Glomerular visceral epithelial cell (primary cell): ENCODE data around the gene MTMR3.

ENCODE experiments used
- DNase-seq: peaks from one replicate; pipeline ENCODE4 v3.0.0-alpha.2; 2016; ENCODE audit errors: extremely low spot score

The MTMR3 gene

DNA sequence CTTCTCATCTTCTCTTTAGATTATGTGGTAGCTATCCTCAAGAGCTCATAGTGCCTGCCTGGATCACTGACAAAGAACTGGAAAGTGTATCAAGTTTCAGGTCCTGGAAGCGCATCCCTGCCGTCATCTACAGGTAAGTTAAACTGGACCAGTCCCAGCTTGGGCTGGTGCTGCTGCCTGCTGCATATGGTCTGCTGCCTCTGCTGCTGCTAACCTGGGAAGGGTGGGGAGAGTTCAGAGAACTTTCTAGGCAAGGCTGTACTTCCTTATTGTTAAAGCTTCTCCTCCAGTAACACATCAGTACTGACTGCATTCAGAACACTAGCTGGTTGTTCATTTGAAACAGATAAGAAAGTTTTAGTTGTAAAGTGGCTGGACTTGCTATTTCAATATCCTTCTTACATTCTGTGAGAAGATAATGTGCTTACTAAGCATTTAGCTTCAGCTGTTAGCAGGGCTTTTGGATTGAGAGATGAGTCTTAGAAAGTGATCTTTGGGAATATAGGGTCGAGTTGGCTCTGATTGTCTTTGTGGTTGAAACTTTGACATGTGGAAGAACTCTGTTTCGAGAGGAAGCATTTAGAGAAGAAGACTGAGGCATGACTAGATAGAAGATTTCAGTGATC is 120.0 kb downstream of the MTMR3 start:
- no peak for DNase-seq

DNA sequence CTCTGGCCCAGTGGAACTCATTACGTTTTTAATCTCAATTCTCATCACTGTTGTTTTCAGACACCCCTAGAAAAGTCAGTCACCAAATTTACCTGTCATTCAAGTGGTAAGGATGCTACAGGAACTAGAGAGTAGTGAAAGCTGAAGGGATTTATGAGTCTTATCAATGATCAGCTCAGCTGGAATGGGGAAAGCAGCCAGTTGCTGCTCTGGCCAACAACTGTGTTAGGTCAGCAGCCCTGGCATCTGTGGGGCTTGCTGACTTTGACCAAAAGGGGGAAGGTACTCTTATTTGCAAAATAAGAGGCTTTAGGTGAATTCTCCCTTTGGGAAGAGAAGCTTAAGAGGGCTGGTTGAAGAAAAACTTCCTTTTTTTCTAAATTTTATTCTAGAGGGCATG is 121.1 kb downstream of the MTMR3 start:
- no peak for DNase-seq

DNA sequence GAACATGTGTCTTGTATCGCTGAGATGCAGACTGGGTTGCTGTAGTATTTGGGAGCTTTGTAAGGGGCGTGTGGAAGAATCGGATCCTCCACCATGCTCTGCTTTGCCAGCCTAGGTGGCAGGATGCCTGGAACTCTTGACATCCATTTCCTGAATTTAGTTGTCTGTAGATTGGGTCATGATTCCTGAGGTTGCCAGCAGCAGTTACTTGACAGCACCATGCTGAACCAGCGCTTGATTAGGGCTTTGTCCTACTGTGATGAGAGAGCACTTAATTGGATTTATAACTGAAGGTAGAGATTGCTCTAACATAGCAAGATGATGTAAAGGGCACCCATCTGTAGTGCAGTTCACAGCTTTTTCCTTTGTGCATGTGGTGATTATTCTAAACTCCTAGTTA is 121.7 kb downstream of the MTMR3 start:
- no peak for DNase-seq

DNA sequence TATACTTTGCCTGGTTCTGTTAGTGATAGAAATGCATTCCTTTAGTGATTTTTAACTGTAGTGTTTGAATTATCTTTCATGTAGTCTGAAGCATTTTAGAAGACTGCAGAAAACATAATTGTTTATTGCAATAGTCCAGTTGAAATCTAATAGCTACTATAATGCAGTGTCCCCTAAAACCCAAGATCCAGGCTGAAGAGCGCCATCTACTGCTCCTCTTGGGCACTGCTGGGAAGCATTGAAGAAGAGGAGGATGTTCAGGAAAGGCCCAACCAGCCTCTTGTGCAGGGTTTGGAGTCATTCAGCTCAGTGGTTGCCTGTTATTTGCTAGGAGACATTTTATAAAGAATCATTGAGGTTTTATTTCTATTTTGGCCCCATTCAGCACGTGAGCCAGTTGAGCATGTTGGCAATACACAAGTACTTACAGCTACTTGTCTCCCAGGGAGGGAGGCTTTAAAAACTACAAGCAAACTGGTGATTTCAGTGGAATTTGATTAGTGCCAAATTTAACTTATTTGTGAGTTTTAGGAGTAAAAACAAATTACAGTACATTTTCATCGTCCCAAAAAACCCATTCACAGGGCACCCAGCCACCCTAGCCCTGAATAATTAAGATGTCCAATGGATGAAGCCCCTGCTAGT is 122.4 kb downstream of the MTMR3 start:
- peak; percentile 72 for DNase-seq

DNA sequence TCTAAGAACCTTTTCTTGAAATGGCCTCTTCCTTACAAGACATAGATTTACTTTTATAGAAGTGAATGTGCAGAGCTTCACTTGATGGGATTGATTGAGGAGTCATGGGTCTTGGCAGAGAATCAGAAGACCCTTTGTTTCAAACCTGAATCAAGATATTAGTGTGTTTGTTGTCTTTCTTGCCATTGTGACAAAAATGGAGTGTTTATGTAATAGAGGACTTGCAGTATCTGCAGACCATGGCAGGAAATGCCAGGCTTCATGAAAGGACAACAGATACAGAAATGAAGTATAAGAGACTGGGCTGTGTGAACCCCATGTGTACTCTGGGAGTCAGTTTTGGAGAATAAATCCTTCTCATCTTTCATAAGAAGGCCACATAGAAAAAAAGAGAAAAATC is 124.4 kb downstream of the MTMR3 start:
- no peak for DNase-seq

DNA sequence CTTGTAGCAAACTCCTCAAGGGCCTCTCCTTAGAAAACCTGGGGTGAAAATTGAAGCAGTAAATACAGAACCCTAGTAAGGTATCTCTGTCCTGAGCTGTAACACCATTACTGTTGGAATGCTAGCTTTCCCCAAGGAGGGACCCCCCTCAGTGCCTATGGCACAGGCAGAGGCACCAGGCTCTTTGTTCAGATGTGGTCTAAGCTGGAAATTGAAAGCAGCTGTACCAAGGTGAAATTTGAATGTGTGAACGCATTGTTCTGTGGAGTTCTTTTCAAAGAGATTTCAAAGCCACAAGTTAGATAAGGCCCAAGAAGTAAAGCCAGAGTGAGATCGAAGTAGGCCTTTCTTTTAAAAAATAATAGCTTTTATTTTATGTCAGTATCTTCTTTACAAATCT is 125.4 kb downstream of the MTMR3 start:
- no peak for DNase-seq

DNA sequence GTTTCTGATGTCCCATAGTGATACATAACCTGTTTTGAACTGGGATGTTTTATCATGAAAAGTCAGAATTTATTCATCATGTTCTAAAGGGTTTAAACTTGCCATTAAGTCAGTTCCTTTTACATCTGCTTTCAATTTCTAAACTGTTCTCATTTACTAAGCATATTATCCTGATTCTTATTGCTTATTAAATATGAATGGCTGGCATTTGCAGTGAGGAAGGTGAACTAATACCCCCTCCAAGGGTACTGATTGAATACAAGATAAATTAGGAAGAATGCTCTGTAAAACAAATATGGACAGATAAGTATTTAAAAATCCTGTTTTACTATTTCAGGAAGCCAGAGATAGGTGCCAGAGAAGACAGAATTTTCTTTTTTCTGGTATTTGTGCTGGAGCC is 126.5 kb downstream of the MTMR3 start:
- DNase-seq: no peak

DNA sequence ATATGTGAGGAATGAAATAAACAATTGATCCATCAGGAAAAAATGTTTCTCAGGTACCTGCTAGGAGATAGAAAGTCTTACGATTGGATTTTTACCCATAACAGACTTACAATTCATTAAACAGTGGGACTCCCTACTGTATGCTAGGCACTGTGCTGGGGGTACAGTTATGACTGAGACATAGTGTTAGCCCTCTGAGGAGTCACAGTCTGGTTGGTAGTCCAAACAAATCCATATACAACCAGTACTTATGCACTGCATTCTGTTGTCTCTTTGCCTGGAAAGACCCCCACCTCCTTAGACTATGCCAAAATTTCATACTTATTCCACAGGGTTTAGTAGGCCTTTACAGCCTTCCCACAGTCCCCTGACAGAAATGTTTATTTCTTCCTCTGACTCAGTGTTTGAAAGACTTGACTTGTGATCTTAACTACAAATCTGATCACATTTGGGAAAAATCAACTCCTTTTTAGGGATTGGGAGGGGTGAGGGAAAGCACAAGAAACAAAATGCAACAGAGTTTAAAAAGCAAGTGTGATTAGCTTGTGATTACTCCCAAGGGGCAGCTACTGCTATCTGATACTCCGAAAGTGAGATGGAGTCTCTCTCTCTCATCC is 127.9 kb downstream of the MTMR3 start:
- no peak for DNase-seq

DNA sequence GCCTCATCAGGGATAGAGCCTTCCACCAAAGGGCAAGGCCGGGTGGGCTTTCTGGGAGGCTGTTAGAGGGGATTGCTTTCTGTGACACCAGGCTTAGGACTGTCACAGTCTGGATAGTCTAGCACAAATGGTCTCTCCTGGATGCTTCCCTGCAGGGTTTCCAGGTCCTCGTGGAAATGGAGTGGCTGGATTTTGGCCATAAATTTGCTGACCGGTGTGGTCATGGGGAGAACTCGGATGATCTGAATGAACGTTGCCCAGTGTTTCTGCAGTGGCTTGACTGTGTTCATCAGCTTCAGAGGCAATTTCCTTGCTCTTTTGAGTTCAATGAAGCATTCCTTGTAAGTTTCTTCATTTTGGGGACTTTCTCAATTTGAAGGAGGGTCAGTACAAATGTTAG is 130.2 kb downstream of the MTMR3 start:
- no peak for DNase-seq

DNA sequence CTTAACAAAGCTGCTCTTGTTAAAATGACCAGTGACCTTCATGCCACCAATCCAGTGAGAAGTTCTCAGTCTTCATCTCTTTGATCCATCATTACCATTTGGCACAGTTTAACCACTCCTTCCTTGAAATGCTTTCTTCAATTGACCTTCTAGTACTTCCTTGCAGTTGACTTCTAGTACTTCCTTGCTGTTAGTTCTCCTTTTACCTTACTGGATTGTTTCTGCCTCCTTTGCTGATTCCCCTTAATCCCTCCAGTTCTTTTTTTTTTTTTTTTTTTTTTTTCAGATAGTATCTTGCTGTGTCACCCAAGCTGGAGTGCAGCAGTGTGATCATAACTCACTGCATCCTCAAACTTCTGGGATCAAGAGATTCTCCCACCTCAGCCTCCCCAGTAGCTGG is 131.3 kb downstream of the MTMR3 start:
- no peak for DNase-seq

DNA sequence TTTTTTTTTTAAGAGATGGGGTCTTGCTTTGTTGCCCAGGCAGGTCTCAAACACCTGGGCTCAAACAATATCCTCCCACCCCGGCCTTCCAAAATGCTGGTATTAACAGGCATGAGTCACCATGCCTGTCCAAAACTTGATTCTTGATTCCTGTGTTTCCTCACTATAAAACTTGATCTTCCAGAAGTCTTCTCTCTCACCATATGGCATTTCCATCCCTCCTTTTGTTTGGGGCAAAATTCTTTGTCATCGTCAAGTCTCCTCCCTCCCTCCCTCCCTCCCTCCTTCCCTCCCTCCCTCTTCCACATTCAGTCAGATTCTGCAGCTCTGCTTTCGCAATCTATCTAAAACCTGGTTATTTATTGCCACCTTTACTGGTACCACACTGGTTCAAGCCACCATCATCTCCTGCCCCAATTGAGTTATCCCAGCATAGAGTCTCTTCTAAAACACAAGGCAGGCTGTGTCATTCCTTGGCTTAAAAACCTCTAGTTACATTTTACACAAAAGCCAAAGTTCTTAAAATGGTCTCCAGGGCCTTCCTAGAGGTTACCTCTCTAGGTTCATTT is 132.3 kb downstream of the MTMR3 start:
- no peak for DNase-seq

DNA sequence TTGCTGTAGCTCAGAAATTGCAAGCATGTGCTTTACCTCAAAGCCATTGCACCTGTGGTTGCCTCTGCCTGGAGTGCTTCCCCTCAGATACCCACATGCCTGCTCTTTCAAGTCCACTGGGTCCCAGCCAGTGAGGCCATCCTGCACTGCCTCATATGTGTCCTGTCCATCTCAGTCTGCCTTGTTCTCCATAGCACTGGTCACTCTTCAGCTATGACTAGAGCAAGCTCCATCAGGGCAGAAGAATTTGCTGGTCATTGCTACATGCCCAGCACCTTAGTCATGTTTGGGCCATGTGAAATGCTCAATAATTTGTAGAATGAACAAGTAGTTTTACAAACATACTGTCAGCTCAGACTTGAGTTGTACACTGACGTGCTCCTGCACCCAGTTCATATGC is 132.9 kb downstream of the MTMR3 start:
- DNase-seq: peak; percentile 62

DNA sequence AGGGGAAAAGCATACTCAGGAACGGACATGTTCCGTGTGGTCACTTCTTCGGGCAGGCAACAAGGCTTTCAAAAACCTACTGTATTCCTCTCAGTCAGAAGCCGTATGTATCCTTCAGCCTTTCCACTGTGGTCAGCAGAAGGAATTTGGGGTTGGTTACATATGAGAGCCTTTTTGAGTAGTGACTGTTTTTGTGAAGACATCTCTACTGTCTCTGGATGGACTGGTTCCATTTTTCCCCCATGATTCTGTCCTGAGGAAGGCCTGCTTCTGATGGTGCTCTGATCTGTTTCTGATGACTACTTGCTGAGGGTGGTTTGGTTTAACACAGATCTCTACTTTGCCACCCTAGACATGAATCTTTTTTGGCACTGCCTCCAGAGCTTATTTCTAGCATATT is 133.6 kb downstream of the MTMR3 start:
- no peak for DNase-seq

DNA sequence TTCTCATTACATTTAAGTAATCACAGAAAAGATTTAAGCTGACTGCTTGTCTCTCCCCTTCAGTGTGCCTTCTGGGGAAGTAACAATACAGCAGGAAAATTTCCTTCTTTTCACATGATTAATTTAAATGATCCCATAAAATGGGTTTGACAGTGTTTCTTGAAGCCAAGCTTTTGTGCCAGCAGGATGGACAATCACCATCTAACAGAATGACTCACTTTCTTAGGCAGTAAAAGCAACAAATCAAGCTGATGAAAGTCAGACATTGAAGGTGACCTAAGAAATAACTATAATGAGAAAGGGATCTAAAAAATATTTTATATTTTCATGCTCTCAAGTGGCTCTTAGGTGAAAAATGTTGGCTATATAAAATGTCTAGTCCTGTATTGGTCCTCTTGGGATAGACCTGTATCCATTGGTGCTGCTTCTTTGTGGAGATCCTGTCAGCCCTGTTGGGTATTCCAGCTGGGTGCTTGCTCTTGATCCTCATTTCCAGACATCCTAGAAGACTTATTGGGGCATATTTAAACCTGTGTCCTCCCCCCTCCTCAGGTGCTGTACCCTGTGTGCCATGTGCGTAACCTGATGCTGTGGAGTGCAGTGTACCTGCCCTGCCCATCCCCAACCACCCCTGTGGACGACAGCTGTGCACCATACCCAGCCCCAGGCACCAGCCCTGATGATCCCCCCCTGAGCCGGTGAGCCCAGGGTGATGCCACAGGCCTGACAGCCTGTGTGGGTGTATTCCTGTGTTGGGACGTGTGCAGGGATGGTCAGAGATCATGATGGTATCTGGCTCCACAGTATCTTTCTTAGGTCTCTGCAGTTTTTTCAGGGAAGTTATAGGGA is 134.6 kb downstream of the MTMR3 start:
- DNase-seq: no peak

DNA sequence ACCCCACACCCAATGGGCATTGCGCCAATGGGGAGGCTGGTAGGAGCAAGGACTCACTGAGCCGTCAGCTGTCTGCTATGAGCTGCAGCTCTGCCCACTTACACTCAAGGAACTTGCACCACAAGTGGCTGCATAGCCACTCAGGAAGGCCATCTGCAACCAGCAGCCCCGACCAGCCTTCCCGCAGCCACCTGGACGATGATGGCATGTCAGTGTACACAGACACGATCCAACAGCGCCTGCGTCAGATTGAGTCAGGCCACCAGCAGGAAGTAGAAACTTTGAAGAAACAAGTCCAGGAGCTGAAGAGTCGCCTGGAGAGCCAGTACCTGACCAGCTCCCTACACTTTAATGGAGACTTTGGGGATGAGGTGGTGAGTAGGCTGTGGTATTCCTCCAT is 137.5 kb downstream of the MTMR3 start:
- DNase-seq: no peak

DNA sequence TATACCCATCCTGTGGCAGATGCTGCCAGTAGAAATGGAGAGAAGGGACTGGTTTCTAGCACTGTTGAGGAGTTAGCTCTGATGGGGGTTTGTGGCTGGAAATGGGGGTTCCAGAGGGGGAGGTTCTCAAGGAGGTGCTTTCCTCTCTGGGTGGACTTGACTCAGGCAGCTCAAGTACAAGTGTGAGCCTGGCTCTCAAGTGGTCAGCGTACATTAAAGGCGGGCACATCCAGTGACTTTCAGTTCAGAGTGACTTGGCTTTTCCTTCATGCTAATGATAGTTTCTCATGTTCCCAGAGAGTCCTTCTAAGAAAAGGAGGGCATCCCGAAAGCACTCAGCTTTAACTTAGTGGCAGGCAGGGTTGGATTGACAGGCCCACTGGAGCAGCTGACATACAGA is 138.4 kb downstream of the MTMR3 start:
- no peak for DNase-seq

DNA sequence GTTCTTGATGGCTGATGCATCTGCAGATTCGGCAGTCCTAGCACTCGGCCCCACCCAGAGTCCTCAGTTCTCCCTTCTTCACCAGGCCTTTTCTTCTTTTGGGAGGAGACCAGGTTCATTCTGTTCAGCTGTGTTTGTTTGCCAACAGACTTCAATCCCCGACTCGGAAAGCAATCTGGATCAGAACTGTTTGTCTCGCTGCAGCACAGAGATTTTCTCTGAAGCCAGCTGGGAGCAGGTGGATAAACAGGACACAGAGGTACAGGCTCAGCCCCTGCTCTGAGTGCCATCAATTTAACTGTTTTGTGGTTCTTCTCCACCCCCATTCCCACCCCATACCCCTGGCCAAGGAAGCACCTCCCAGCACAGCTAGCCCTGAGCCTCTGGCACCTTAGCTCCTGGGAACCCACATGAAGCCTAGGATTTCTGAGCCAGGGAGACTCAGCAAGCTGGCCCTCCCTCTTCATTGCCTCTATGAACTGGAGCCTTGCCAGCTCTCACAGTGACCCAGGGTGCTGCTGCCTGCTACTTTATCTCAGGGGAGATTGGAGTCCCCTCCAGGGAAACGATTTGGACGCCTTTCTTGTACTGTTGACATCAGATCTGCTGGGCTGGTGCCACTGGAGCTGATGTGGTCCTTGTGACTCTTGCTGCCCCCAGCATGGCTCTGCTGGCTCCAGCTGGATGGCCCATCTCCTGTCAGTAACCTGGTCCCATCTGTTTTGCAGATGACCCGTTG is 139.1 kb downstream of the MTMR3 start:
- DNase-seq: no peak

DNA sequence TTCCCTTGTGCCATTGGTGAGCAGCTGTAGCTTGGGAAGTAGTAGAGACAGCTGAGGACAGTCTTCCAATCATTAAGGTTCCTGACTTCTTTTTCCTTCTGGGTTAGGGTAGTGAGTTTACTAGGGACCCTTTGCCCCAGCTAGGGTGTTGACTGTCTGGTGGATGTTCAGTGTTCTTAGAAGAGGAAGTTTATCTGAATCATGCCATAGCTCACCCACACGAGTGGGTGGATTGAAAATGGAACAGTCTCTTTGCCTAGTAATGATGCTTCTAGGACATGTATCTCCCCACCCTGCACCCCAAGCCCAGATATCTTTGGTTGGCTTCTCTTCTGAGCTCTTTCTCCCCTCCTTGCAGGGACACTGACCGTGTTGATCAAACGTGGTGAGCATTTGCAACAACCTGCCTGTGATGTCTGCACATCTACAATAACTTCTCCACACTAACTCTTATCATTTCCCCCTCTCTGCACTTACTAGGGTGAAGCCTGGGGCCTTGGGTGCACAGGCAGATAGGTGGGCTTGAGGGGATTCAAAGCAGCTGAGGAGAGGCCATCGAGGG is 140.2 kb downstream of the MTMR3 start:
- no peak for DNase-seq

DNA sequence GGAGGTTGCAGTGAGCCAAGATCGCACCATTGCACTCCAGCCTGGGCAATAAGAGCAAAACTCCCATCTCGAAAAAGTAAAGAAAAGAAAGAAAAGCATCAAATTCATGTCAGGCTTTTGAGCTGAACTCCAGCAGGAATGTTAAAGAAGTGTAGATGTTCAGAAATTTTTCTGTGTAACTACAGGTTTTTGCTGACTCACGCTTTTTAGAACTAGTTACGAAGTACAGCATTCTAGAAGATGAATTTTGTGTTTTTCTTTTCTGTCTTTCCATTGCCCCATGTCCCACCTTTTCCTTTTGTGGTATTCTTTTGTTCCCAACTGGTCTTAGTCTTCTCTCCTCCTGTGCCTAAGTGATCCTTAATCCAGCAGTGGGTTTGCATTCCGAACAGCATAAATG is 141.3 kb downstream of the MTMR3 start:
- DNase-seq: no peak

DNA sequence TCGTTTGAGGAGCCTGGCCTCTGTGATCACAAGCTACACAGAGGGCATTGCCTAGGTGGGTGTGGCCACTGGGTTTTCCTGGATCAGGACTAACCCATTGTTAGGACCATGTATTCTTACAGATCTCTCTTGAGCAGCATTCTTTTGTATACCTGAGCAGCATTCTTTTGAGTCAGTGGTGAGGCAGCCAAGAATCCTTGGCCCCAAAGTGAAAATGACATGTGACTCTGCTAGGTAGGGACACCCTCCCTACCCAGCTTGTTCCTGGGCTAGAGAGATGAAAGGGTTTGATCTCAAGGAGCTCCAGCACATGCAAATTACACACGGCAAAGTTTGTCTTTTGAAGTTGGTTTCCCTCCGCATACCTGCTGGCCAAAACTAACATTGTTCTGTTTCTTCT is 142.2 kb downstream of the MTMR3 start:
- no peak for DNase-seq

DNA sequence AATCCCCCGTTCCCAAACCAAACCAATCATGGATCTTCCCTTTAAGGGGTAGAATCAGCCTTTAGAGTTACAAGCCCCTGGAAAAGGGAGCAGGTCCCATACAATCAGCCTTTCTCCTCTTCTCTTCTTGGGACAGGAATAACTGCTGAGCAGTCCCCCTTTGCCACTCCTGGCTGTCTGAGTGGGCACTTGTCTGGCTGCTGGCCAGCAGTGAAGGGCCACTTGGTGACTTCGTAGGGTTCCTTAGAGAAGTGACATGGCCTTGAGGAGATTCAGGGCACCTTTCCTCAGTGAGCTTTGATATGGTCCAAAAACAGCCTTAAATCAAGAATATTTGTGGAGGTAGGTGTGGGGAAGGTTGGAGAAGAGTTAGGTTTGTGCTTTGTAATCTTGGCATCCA is 143.8 kb downstream of the MTMR3 start:
- DNase-seq: no peak
